NCI-H69 (cell line): ENCODE data around the gene SMARCC1.

ENCODE experiments used
- DNase-seq: peaks from one replicate; lab custom pipeline; 2025; lab: John Stamatoyannopoulos, UW

SMARCC1 gene

GRCh38 chr3:47634996-47635395 is 146.7 kb downstream of the SMARCC1 start:
- no peak for DNase-seq

- DNase-seq: no peak
These were observed 150.9 kb downstream of the SMARCC1 start for GRCh38 chr3:47630810-47631209.

GRCh38 chr3:47629770-47630169 is 151.9 kb downstream of the SMARCC1 start:
- DNase-seq: no peak

- no peak for DNase-seq
These were observed 153.3 kb downstream of the SMARCC1 start for GRCh38 chr3:47628426-47628825.

GRCh38 chr3:47622671-47623461 is 158.8 kb downstream of the SMARCC1 start:
- DNase-seq: no peak

GRCh38 chr3:47617086-47618010 is 164.3 kb downstream of the SMARCC1 start:
- no peak for DNase-seq

GRCh38 chr3:47614788-47615187 is 166.9 kb downstream of the SMARCC1 start:
- DNase-seq: no peak

GRCh38 chr3:47613722-47614121 is 168.0 kb downstream of the SMARCC1 start:
- no peak for DNase-seq

- DNase-seq: no peak
These were observed 168.8 kb downstream of the SMARCC1 start for GRCh38 chr3:47612879-47613278.

- DNase-seq: no peak
These were observed 169.5 kb downstream of the SMARCC1 start for GRCh38 chr3:47612178-47612577.

GRCh38 chr3:47611576-47611975 is 170.1 kb downstream of the SMARCC1 start:
- DNase-seq: no peak

- no peak for DNase-seq
These were observed 171.1 kb downstream of the SMARCC1 start for GRCh38 chr3:47610583-47610982.

- DNase-seq: no peak
These were observed 174.4 kb downstream of the SMARCC1 start for GRCh38 chr3:47607335-47607734.

GRCh38 chr3:47606165-47606564 is 175.5 kb downstream of the SMARCC1 start:
- DNase-seq: no peak

GRCh38 chr3:47605652-47606051 is 176.0 kb downstream of the SMARCC1 start:
- DNase-seq: no peak

- DNase-seq: no peak
These were observed 177.5 kb downstream of the SMARCC1 start for GRCh38 chr3:47604145-47604544.

- no peak for DNase-seq
These were observed 178.4 kb downstream of the SMARCC1 start for GRCh38 chr3:47603332-47603731.

GRCh38 chr3:47601281-47601680 is 180.4 kb downstream of the SMARCC1 start:
- no peak for DNase-seq

- DNase-seq: no peak
These were observed 186.9 kb downstream of the SMARCC1 start for GRCh38 chr3:47594792-47595191.

- no peak for DNase-seq
These were observed 189.5 kb downstream of the SMARCC1 start for GRCh38 chr3:47592066-47592795.

- no peak for DNase-seq
These were observed 191.5 kb downstream of the SMARCC1 start for GRCh38 chr3:47590216-47590615.

- no peak for DNase-seq
These were observed 193.1 kb downstream of the SMARCC1 start for GRCh38 chr3:47588587-47588986.
